Transverse colon (tissue), 4 donors: ENCODE results near the gene TMEM187. TPM values are rescaled to one million over a fixed set of nuclear protein-coding genes. Genes with fewer than 3 reads are reported as not detected.

Source experiments
- DNase-seq: peaks from one replicate; pipeline ENCODE4 v3.0.0-alpha.2; 2019
- H3K27ac ChIP-seq, 4 donors: fragments of 200-600 bp; sonication (generic); 2 replicates each; pipeline ENCODE4 v1.5.1; 2016 to 2018; ENCODE audit warnings: inconsistent platforms in 4 of 4
- H3K27me3 ChIP-seq: fragments of 200-600 bp; sonication (generic); 2 replicates; pipeline ENCODE4 v1.5.1; 2017; ENCODE audit warnings: inconsistent platforms
- H3K36me3 ChIP-seq, 4 donors: fragments of 200-600 bp; sonication (generic); 2 replicates each; pipeline ENCODE4 v1.5.1; 2017 to 2019; ENCODE audit warnings: inconsistent platforms in 4 of 4
- H3K4me1 ChIP-seq, 4 donors: fragments of 200-600 bp; sonication (generic); 2 replicates each; pipeline ENCODE4 v1.5.1; 2017 to 2020; ENCODE audit warnings: inconsistent platforms in 4 of 4
- H3K4me3 ChIP-seq, 4 donors: fragments of 200-600 bp; sonication (generic); 1 replicate in 1 of 4; 2 replicates in 3 of 4; pipeline versions ENCODE4 v1.5.1 to v1.6.1; 2017 to 2019; ENCODE audit warnings: inconsistent platforms in 4 of 4
- H3K9me3 ChIP-seq, 2 donors: fragments of 200-600 bp; sonication (generic); 2 replicates each; pipeline ENCODE4 v1.5.1; 2017 to 2019; ENCODE audit warnings: inconsistent platforms in 2 of 2
- EP300 ChIP-seq: sonication (generic); formaldehyde crosslinking; IDR thresholded peaks from one replicate; pipeline ENCODE4 v1.6.1; 2017; ENCODE audit warnings: antibody characterized with exemption, low read depth
- POLR2A ChIP-seq: fragments of 450-650 bp; IDR thresholded peaks from one replicate; pipeline ENCODE4 v1.6.1; 2016; ENCODE audit warnings: antibody characterized with exemption, mild to moderate bottlenecking, moderate library complexity
- POLR2AphosphoS5 ChIP-seq, 3 donors: sonication (generic); formaldehyde crosslinking; IDR thresholded peaks; one replicate each; pipeline ENCODE4 v1.6.1; 2016; ENCODE audit warnings: antibody characterized with exemption in 3 of 3
- WGBS, 2 donors: methylation state at CpG; one replicate each; pipeline ENCODE4 v1.1.5; 2018; ENCODE audit warnings: low coverage in 1 of 2; 5-methylcytosine and 5-hydroxymethylcytosine counted together
- in situ Hi-C, 4 donors: fragments of 200-750 bp; cut with MboI; loops; one replicate each; pipeline versions ENCODE4 v1.15.0 to v1.15.1; 2017; ENCODE audit warnings: low sequenced_read_pairs in 3 of 4, low pct_ligation_motif_present in 1 of 4, low pct_unique_long_range_greater_than_20kb in 1 of 4
- intact Hi-C: fragments of 100-400 bp; cut with DNase I; formaldehyde crosslinking; loops from one replicate; pipeline ENCODE4 v1.15.1; 2023; ENCODE audit warnings: low total_unique reads
- total RNA-seq, 4 donors: library from RNA; depleted of rRNA; stranded (reverse); fragments of >200 nt; gene quantifications; one replicate each; pipeline ENCODE4 v1.1.0, GENCODE V29; 2016
- TF ChIP-seq, protein P1 (sequence below), 5 experiments: fragments of 200-600 bp in 3 of 5; fragments of 450-650 bp in 2 of 5; sonication (generic) in 3 of 5; IDR thresholded peaks; 1 replicate in 2 of 5; 2 replicates in 3 of 5; pipeline ENCODE4 v1.5.1; 2016 to 2017; ENCODE audit warnings: antibody characterized with exemption in 5 of 5, inconsistent platforms in 3 of 5, mild to moderate bottlenecking in 2 of 5, moderate library complexity in 1 of 5

Gene TMEM187
- total RNA-seq, 4 donors from 2014 or later, result 1.6 to 11.2 (median 5.5) TPM

DNA sequence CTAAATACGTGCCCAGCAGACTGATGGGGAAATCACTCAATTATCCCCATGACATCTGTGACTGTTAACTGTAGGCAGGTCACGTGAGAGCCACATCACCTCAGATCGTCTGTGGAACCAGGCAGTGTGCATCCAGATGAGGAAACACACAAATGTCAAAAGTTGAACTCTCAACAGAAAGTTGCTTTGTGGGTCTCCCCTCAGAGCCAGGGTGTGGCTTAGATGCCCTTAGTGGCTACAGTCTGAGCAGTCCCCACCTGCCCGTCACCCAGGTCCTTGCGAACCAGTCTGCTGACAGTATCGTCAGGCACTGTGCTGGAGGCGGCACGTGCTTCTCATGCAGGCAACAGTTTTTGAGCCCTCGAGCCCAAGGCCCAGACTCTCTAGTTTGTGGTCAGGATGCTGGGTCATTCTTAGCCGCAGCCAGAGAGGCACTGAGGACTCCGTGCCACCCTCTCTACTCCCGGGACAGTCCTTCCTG is 10.8 kb downstream of the TMEM187 start:
- in situ Hi-C loops (no loop called here), intact Hi-C loops (no loop called here)
- H3K9me3 ChIP-seq, result no peaks in the 10 kb centered on the region
- H3K4me3 ChIP-seq, result no peak overlapping the region
- H3K36me3 ChIP-seq, result no peaks in the 10 kb centered on the region
- WGBS, 2 donors, result 90% methylated on average over 12 of the region's 12 CpGs; no CpG with 5 or more reads in 1 of the 2 donors
- H3K4me1 ChIP-seq, result peaks cover 0 to 16% (median 10%) of the 10 kb centered on the region in 4 donors
- no peaks in the 10 kb centered on the region for H3K27me3 ChIP-seq
- no peak for DNase-seq
- TF ChIP-seq, protein P1, sequence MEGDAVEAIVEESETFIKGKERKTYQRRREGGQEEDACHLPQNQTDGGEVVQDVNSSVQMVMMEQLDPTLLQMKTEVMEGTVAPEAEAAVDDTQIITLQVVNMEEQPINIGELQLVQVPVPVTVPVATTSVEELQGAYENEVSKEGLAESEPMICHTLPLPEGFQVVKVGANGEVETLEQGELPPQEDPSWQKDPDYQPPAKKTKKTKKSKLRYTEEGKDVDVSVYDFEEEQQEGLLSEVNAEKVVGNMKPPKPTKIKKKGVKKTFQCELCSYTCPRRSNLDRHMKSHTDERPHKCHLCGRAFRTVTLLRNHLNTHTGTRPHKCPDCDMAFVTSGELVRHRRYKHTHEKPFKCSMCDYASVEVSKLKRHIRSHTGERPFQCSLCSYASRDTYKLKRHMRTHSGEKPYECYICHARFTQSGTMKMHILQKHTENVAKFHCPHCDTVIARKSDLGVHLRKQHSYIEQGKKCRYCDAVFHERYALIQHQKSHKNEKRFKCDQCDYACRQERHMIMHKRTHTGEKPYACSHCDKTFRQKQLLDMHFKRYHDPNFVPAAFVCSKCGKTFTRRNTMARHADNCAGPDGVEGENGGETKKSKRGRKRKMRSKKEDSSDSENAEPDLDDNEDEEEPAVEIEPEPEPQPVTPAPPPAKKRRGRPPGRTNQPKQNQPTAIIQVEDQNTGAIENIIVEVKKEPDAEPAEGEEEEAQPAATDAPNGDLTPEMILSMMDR (IDR thresholded peaks at IDR 0.05), result no peak
- TF ChIP-seq POLR2A, result no peak
- TF ChIP-seq EP300, result no peak
- TF ChIP-seq POLR2AphosphoS5 (IDR thresholded peaks at IDR 0.05), result no peak
- H3K27ac ChIP-seq, result peak overlapping the region in 1 of 4 donors; percentile 25

DNA sequence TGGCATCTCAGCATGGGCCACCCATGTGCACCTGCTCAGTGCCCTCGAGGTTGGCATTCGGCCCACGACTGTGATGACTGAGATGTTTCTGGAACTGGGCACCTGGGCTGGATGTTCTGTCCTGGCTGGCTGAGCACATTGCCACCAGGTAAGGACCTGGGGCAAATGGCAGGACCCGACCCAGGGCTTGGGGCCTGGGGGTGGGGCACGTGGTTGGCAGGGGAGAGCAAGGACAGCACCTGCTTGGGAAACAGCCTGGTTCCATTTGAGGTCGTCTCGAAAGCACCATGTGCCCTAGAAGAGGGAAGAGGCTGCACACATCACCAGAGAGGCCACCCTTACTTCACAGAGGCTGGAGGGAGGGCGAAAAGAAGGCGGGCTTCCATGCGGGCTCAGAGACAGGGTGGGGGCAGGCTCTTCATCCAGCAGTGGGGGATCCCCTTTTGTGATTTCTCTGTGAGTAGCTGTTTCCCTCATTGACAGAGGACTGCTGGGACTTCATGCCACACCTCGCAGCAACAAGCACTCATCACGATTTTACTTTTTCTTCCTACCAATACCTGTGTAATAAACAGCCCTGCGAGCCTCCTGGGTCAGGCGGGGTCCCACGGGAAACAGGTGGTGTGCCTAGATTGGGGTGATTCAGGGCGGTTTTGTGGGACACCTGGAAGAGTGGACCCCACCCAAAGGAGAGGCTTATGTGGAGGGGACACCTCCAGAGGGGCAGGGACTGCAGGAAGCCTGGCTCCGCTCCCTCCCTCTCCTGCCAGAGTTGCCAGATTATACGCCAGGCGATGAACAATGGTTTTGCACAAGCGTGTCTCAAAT is 12.0 kb downstream of the TMEM187 start:
- no peak for TF ChIP-seq EP300
- 69% methylated on average over 20 of the region's 20 CpGs; no CpG with 5 or more reads in 1 of the 2 donors for WGBS, 2 donors
- intact Hi-C loops, result no loop called here

DNA sequence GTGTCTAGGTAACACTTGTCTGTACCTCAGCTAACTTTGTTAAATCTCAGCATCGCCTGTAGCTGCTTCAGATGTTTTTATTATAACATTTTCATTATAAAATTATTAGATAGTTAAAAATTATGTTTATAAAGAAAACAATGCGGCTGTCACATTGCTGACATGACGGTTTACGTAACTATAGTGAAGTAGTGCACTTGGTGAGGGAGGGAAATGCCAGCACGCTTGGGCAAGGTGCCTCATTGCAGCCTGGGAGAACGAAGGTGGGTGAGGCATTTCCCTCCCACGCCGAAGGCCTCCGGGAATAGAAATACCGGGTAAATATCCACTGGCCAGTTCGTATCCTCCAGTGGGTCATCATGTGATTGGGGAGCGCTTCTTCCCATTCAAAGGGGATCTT is 15.9 kb downstream of the TMEM187 start:
- intact Hi-C loops (no loop called here), in situ Hi-C loops (no loop called here)
- no peak overlapping the region for H3K27ac ChIP-seq
- no peaks in the 10 kb centered on the region for H3K9me3 ChIP-seq
- TF ChIP-seq EP300 (no peak), POLR2A (no peak), POLR2AphosphoS5 (IDR thresholded peaks at IDR 0.05) (no peak)
- TF ChIP-seq, protein P1 (IDR thresholded peaks at IDR 0.05), result no peak
- WGBS, 2 donors, result 85% methylated on average over 12 of the region's 12 CpGs; no CpG with 5 or more reads in 1 of the 2 donors
- H3K4me3 ChIP-seq, result no peak overlapping the region
- no peak for DNase-seq
- no peaks in the 10 kb centered on the region for H3K27me3 ChIP-seq
- no peaks in the 10 kb centered on the region for H3K36me3 ChIP-seq
- H3K4me1 ChIP-seq, result peaks cover 0 to 16% (median 10%) of the 10 kb centered on the region in 4 donors

More for the DNA sequence above, 12.0 kb downstream of the TMEM187 start:
- no peak overlapping the region for H3K4me3 ChIP-seq
- no peaks in the 10 kb centered on the region for H3K27me3 ChIP-seq
- in situ Hi-C loops, result no loop called here
- H3K9me3 ChIP-seq, result no peaks in the 10 kb centered on the region
- H3K36me3 ChIP-seq, result no peaks in the 10 kb centered on the region
- peaks cover 0 to 16% (median 10%) of the 10 kb centered on the region in 4 donors for H3K4me1 ChIP-seq
- DNase-seq, result no peak
- peak overlapping the region; percentile 79 to 84 (median 81) for H3K27ac ChIP-seq

DNA sequence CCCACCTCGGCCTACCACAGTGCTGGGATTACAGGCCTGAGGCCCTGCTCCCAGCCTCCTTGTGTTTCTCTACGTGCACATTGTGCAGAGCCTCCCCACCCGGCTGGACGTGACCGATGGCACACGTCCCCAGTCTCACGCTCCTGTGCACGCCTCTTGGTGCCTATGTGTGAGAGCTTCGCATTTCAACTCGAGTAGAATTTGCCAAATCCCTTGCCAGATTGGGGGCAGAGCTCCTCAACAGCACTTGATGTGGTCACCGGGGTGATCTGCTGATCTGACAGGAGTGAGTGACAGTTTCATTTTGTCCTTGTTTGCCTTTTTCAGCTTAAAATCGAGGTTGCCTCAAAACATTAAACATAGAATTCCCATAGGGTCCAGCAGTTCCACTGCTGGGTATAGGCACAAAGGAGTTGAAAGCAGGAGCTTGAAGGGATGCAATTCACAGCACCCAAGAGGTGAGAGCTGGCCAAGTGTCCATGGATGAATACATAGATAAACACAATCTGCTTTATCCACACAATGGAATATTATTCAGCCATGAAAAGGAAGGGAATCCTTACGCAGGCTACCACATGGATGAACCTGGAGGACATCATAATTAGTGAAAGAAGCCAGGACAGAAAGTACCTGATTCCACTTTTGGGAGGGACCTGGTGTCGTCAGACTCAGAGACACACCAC is 17.6 kb downstream of the TMEM187 start:
- DNase-seq, result no peak
- intact Hi-C loops (no loop called here), in situ Hi-C loops (no loop called here)
- 87 to 90% methylated on average over 2 to 14 of the region's 14 CpGs for WGBS, 2 donors
- Histone ChIP-seq H3K9me3 (no peaks in the 10 kb centered on the region), H3K4me1 (peaks cover 0 to 10% (median 7%) of the 10 kb centered on the region in 4 donors), H3K4me3 (no peak overlapping the region), H3K27me3 (no peaks in the 10 kb centered on the region), H3K27ac (no peak overlapping the region), H3K36me3 (no peaks in the 10 kb centered on the region)
- TF ChIP-seq POLR2A, result no peak
- TF ChIP-seq EP300, result no peak
- TF ChIP-seq, protein P1 (IDR thresholded peaks at IDR 0.05), result no peak
- no peak for TF ChIP-seq POLR2AphosphoS5 (IDR thresholded peaks at IDR 0.05)
